ENCODE results near the gene STARD4.

DNA sequence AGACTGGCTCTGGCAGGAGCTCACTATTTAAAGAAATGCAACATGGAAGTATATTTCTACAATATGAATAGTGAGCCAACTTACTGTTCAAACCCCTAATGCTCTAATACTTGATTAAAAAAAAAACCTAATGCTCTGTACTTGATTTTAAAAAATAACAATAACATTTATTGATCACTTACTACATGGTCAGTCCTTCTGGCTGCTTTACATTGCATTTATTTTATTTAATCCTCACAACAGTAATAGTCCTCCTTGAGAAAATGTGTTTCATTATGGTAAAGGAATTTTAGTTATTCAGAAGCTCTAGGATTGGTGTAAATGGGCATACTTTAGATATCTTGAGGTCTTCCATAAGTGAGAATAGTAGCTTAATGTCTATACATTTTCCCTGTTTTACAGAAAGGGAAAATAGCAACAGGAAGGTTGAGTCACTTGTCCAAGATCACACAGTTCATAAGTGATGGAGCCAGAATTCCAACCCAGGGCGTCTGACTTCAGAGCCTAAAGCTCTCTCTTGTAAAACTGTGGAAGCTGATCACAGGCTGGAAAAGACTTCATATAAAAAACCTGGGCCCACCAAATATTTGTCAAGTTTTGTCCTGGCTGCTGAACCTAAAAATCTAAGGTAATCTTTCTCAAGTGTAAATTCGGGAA lies 1.0 kb downstream of the STARD4 start:
- TF ChIP-seq, protein P1, sequence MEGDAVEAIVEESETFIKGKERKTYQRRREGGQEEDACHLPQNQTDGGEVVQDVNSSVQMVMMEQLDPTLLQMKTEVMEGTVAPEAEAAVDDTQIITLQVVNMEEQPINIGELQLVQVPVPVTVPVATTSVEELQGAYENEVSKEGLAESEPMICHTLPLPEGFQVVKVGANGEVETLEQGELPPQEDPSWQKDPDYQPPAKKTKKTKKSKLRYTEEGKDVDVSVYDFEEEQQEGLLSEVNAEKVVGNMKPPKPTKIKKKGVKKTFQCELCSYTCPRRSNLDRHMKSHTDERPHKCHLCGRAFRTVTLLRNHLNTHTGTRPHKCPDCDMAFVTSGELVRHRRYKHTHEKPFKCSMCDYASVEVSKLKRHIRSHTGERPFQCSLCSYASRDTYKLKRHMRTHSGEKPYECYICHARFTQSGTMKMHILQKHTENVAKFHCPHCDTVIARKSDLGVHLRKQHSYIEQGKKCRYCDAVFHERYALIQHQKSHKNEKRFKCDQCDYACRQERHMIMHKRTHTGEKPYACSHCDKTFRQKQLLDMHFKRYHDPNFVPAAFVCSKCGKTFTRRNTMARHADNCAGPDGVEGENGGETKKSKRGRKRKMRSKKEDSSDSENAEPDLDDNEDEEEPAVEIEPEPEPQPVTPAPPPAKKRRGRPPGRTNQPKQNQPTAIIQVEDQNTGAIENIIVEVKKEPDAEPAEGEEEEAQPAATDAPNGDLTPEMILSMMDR (conservative IDR thresholded peaks at IDR 0.05; ENCODE audit: low read depth, low read length), result no peak
- TF ChIP-seq EZH2 (IDR thresholded peaks at IDR 0.05; ENCODE audit: borderline replicate concordance, low read depth, low read length, poor library complexity, severe bottlenecking), result no peak

Measured in A673 (cell line).